Measurements from ENCODE around the gene FAM53B. TPM values are rescaled to one million over a fixed set of nuclear protein-coding genes. Genes with fewer than 3 reads are reported as not detected.

Gene FAM53B
- total RNA-seq, 2 donors from 2014 or later, result 19.3 to 22.6 TPM

- Mint-ChIP-seq H3K27me3 (ENCODE audit: insufficient read depth) (no peaks in the 10 kb centered on the region), H3K36me3 (ENCODE audit: low read depth) (peaks cover 4% of the 10 kb centered on the region), H3K27ac (no peak overlapping the region), H3K9me3 (peaks cover 2% of the 10 kb centered on the region), H3K4me3 (no peak overlapping the region), H3K4me1 (no peaks in the 10 kb centered on the region)
- no peaks in the 10 kb centered on the region for H3K4me1 ChIP-seq (ENCODE audit: control insufficient read depth, insufficient read depth, low read length)
- TF ChIP-seq, protein P1, sequence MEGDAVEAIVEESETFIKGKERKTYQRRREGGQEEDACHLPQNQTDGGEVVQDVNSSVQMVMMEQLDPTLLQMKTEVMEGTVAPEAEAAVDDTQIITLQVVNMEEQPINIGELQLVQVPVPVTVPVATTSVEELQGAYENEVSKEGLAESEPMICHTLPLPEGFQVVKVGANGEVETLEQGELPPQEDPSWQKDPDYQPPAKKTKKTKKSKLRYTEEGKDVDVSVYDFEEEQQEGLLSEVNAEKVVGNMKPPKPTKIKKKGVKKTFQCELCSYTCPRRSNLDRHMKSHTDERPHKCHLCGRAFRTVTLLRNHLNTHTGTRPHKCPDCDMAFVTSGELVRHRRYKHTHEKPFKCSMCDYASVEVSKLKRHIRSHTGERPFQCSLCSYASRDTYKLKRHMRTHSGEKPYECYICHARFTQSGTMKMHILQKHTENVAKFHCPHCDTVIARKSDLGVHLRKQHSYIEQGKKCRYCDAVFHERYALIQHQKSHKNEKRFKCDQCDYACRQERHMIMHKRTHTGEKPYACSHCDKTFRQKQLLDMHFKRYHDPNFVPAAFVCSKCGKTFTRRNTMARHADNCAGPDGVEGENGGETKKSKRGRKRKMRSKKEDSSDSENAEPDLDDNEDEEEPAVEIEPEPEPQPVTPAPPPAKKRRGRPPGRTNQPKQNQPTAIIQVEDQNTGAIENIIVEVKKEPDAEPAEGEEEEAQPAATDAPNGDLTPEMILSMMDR (conservative IDR thresholded peaks at IDR 0.05), result no peak
- H3K9ac ChIP-seq (ENCODE audit: extremely low read depth, low read length, poor library complexity, severe bottlenecking), result no peak overlapping the region
- 92 to 97% methylated on average over 5 to 11 of the region's 11 CpGs for WGBS, 2 experiments (ENCODE audit: insufficient coverage in 1 of 2, insufficient read length in 1 of 2)
- no peaks in the 10 kb centered on the region for H3K36me3 ChIP-seq (ENCODE audit: control insufficient read depth, insufficient read depth, low read length)
- H3K9me3 ChIP-seq (ENCODE audit: control insufficient read depth, low read length), result no peaks in the 10 kb centered on the region
- no peak overlapping the region for H3K4me3 ChIP-seq (ENCODE audit: low read length)
- no peak for DNase-seq
- H3K27me3 ChIP-seq (ENCODE audit: control insufficient read depth, insufficient read depth, low read length, poor library complexity, severe bottlenecking), result no peaks in the 10 kb centered on the region
- H3K27ac ChIP-seq (ENCODE audit: low read depth, low read length), result no peak overlapping the region
Measured at GRCh38 chr10:124587811-124588211, 156.4 kb downstream of the FAM53B start.

DNA sequence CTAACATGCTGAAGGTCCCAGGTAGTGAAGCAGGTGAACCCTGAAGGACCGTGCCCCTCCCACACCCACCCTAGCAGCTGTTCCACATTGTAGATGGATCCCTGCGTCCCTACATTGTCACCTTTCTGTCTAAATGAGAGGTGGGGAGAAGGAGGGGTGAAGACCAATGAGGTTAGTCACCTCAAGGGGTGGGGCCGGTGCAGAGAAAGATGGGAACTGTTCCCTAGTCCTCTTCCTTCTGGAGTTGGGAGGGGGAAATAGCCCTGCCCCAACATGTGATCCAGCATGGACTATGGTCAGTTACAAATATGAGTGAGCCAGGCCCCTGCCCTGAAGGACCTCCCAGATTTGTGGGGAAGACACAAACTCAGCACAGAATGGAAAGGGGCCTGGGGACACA is 158.0 kb downstream of the FAM53B start:
- WGBS, 2 experiments (ENCODE audit: insufficient coverage in 1 of 2, insufficient read length in 1 of 2), result 84 to 89% methylated on average over 1 to 3 of the region's 3 CpGs
- H3K9me3 Mint-ChIP-seq, result peaks cover 9% of the 10 kb centered on the region
- no peak overlapping the region for H3K27ac Mint-ChIP-seq
- TF ChIP-seq, protein P1 (conservative IDR thresholded peaks at IDR 0.05), result no peak
- no peak for DNase-seq
- Histone ChIP-seq H3K4me3 (ENCODE audit: low read length) (no peak overlapping the region), H3K36me3 (ENCODE audit: control insufficient read depth, insufficient read depth, low read length) (no peaks in the 10 kb centered on the region), H3K27ac (ENCODE audit: low read depth, low read length) (no peak overlapping the region), H3K4me1 (ENCODE audit: control insufficient read depth, insufficient read depth, low read length) (no peaks in the 10 kb centered on the region), H3K9me3 (ENCODE audit: control insufficient read depth, low read length) (no peaks in the 10 kb centered on the region), H3K9ac (ENCODE audit: extremely low read depth, low read length, poor library complexity, severe bottlenecking) (no peak overlapping the region), H3K27me3 (ENCODE audit: control insufficient read depth, insufficient read depth, low read length, poor library complexity, severe bottlenecking) (no peaks in the 10 kb centered on the region)
- H3K36me3 Mint-ChIP-seq (ENCODE audit: low read depth), result peaks cover 7% of the 10 kb centered on the region
- no peak overlapping the region for H3K4me3 Mint-ChIP-seq
- no peaks in the 10 kb centered on the region for H3K4me1 Mint-ChIP-seq
- no peaks in the 10 kb centered on the region for H3K27me3 Mint-ChIP-seq (ENCODE audit: insufficient read depth)

- H3K27ac ChIP-seq (ENCODE audit: low read depth, low read length), result no peak overlapping the region
- H3K9me3 ChIP-seq (ENCODE audit: control insufficient read depth, low read length), result peaks cover 10% of the 10 kb centered on the region
- H3K27me3 ChIP-seq (ENCODE audit: control insufficient read depth, insufficient read depth, low read length, poor library complexity, severe bottlenecking), result no peaks in the 10 kb centered on the region
- Mint-ChIP-seq H3K27me3 (ENCODE audit: insufficient read depth) (no peaks in the 10 kb centered on the region), H3K4me3 (no peak overlapping the region), H3K9me3 (peaks cover 23% of the 10 kb centered on the region), H3K27ac (no peak overlapping the region), H3K4me1 (no peaks in the 10 kb centered on the region), H3K36me3 (ENCODE audit: low read depth) (peaks cover 6% of the 10 kb centered on the region)
- DNase-seq, result no peak
- no peak overlapping the region for H3K4me3 ChIP-seq (ENCODE audit: low read length)
- WGBS, 2 experiments (ENCODE audit: insufficient coverage in 1 of 2, insufficient read length in 1 of 2), result 91 to 94% methylated on average over 13 to 16 of the region's 16 CpGs
- no peaks in the 10 kb centered on the region for H3K36me3 ChIP-seq (ENCODE audit: control insufficient read depth, insufficient read depth, low read length)
- TF ChIP-seq, protein P1 (conservative IDR thresholded peaks at IDR 0.05), result no peak
- H3K9ac ChIP-seq (ENCODE audit: extremely low read depth, low read length, poor library complexity, severe bottlenecking), result no peak overlapping the region
- H3K4me1 ChIP-seq (ENCODE audit: control insufficient read depth, insufficient read depth, low read length), result no peaks in the 10 kb centered on the region
Measured at GRCh38 chr10:124579011-124579399, 165.2 kb downstream of the FAM53B start.
